GM12878 (cell line): ENCODE measurements around the gene CEP76. TPM values are rescaled to one million over a fixed set of nuclear protein-coding genes. Genes with fewer than 3 reads are reported as not detected.
A peak's percentile ranks its signal among the peaks of the same experiment; 100 is the strongest.

Source experiments
- ATAC-seq: fragments of 200-7000 bp; cut with Tn5 transposase; 3 replicates; pipeline ENCODE4 v1.9.1; 2020; ENCODE audit warnings: mild to moderate bottlenecking, moderate library complexity
- BruUV-seq: library from RNA; stranded (reverse); fragments of 400-500 nt; replicated peaks from 2 replicates; lab custom pipeline; 2021; lab: Mats Ljungman, UMichigan
- CTCF ChIA-PET: fragments of 300-600 bp; sonication (Branson Sonifier 250); formaldehyde crosslinking; extraction: SDS; loops from one replicate; lab custom pipeline; 2021; ENCODE audit warnings: inconsistent platforms; lab: Yijun Ruan, JAX
- POLR2A ChIA-PET: fragments of 350-600 bp; formaldehyde crosslinking; extraction: SDS; loops from one replicate; lab custom pipeline; 2021; ENCODE audit warnings: inconsistent platforms; lab: Charles Lee
- RAD21 ChIA-PET: fragments of 300-600 bp; sonication (Branson Sonifier 250); formaldehyde crosslinking; loops from one replicate; lab custom pipeline; 2023; ENCODE audit warnings: antibody characterized with exemption; ENCODE audit not compliant: unreplicated experiment; lab: Charles Lee
- SMC1A ChIA-PET: fragments of 300-600 bp; sonication (Branson Sonifier 250); formaldehyde crosslinking; loops from one replicate; lab custom pipeline; 2023; ENCODE audit not compliant: unreplicated experiment, uncharacterized antibody; lab: Charles Lee
- DNase-seq: peaks from one replicate; pipeline ENCODE4 v3.0.0-alpha.2; 2011; ENCODE audit warnings: low read depth, low spot score
- FAIRE-seq: peaks from 3 replicates; lab custom pipeline; 2011; peaks lifted over from hg19 to GRCh38; lab: Jason Lieb, UNC
- H2AFZ ChIP-seq: 2 replicates; pipeline ENCODE4 v1.6.0; 2011; ENCODE audit warnings: low read depth, low read length, control low read depth; ENCODE audit not compliant: control insufficient read depth
- H3K27ac ChIP-seq: 2 replicates; pipeline ENCODE4 v1.5.1; 2011; ENCODE audit warnings: control low read depth; ENCODE audit not compliant: control insufficient read depth, insufficient read depth
- H3K27me3 ChIP-seq, 2 experiments: replicated peaks in 1 of 2; 2 replicates each; pipeline versions ENCODE4 v1.6.0 to v1.6.1; 2011; ENCODE audit warnings: low read length in 1 of 2; ENCODE audit not compliant: control insufficient read depth in 2 of 2, insufficient read depth in 2 of 2
- H3K36me3 ChIP-seq, 2 experiments: 2 replicates each; pipeline ENCODE4 v1.5.1; 2011; ENCODE audit warnings: low read length in 1 of 2; ENCODE audit not compliant: control insufficient read depth in 2 of 2, insufficient read depth in 2 of 2
- H3K4me1 ChIP-seq: 2 replicates; pipeline ENCODE4 v1.6.1; 2011; ENCODE audit warnings: mild to moderate bottlenecking, low read length, moderate library complexity, mixed read lengths; ENCODE audit not compliant: control insufficient read depth, insufficient read depth
- H3K4me2 ChIP-seq: 2 replicates; pipeline ENCODE4 v1.6.0; 2011; ENCODE audit warnings: control low read depth; ENCODE audit not compliant: control insufficient read depth, insufficient read depth
- H3K4me3 ChIP-seq: fragments of 200-600 bp; sonication (generic); 2 replicates; pipeline ENCODE4 v1.5.1; 2016
- H3K79me2 ChIP-seq: 2 replicates; pipeline ENCODE4 v1.6.0; 2011; ENCODE audit warnings: low read length; ENCODE audit not compliant: control insufficient read depth, insufficient read depth
- H3K9ac ChIP-seq: 2 replicates; pipeline ENCODE4 v1.8.0; 2011; ENCODE audit warnings: low read length, control low read depth, mixed read lengths; ENCODE audit not compliant: control insufficient read depth, insufficient read depth
- H3K9me3 ChIP-seq: replicated peaks from 3 replicates; pipeline ENCODE4 v1.5.1; 2011; ENCODE audit warnings: mild to moderate bottlenecking, low read length; ENCODE audit not compliant: control insufficient read depth, insufficient read depth
- H4K20me1 ChIP-seq: 2 replicates; pipeline ENCODE4 v1.6.0; 2011; ENCODE audit not compliant: control insufficient read depth, insufficient read depth
- EGR1 ChIP-seq, 2 experiments: IDR thresholded peaks; 1 replicate in 1 of 2; 2 replicates in 1 of 2; pipeline ENCODE4 v1.6.1; 2011 to 2012; ENCODE audit warnings: low read depth in 2 of 2, low read length in 2 of 2, borderline replicate concordance in 1 of 2, mild to moderate bottlenecking in 1 of 2, moderate library complexity in 1 of 2
- FOXM1 ChIP-seq: IDR thresholded peaks from 2 replicates; pipeline ENCODE4 v1.6.1; 2012; ENCODE audit warnings: low read depth, mild to moderate bottlenecking, inconsistent platforms, low read length, moderate library complexity
- HDAC2 ChIP-seq: fragments of 200-600 bp; sonication (generic); IDR thresholded peaks from 2 replicates; pipeline ENCODE4 v1.6.1; 2017
- LARP7 ChIP-seq: fragments of 450-650 bp; IDR thresholded peaks from 2 replicates; pipeline ENCODE4 v1.6.1; 2017; ENCODE audit warnings: mild to moderate bottlenecking
- NFYB ChIP-seq: IDR thresholded peaks from 2 replicates; pipeline ENCODE4 v1.6.1; 2011; ENCODE audit warnings: low read depth, mild to moderate bottlenecking, low read length, improper control_type of control experiment, moderate library complexity; ENCODE audit not compliant: insufficient read depth
- NR2C1 ChIP-seq: fragments of 450-650 bp; IDR thresholded peaks from 2 replicates; pipeline ENCODE4 v1.6.1; 2017; ENCODE audit warnings: antibody characterized with exemption, mild to moderate bottlenecking, moderate library complexity
- NR2F1 ChIP-seq: fragments of 450-650 bp; conservative IDR thresholded peaks from 2 replicates; pipeline ENCODE4 v1.6.1; 2017; ENCODE audit warnings: mild to moderate bottlenecking
- POLR2AphosphoS5 ChIP-seq: IDR thresholded peaks from 2 replicates; pipeline ENCODE4 v1.6.1; 2011; ENCODE audit warnings: mild to moderate bottlenecking, low read length, inconsistent platforms
- RCOR1 ChIP-seq: conservative IDR thresholded peaks from 2 replicates; pipeline ENCODE4 v1.6.1; 2012; ENCODE audit warnings: low read depth, low read length, improper control_type of control experiment
- SMC3 ChIP-seq: IDR thresholded peaks from 2 replicates; pipeline ENCODE4 v1.6.1; 2011; ENCODE audit warnings: low read length, improper control_type of control experiment, borderline replicate concordance
- SREBF1 ChIP-seq: IDR thresholded peaks from 2 replicates; pipeline ENCODE4 v1.6.1; 2012; ENCODE audit warnings: mild to moderate bottlenecking, low read length
- TAF1 ChIP-seq: IDR thresholded peaks from 2 replicates; pipeline ENCODE4 v1.6.1; 2011; ENCODE audit warnings: mild to moderate bottlenecking, low read depth, low read length, borderline replicate concordance
- ZNF622 ChIP-seq: fragments of 450-650 bp; IDR thresholded peaks from 2 replicates; pipeline ENCODE4 v1.6.1; 2017; ENCODE audit warnings: mild to moderate bottlenecking, inconsistent platforms
- WGBS: methylation state at CpG from one replicate; pipeline ENCODE4 v1.1.6; 2016; ENCODE audit warnings: low lambda C conversion rate; ENCODE audit not compliant: insufficient replicate concordance, insufficient coverage; ENCODE audit errors: missing lambda C conversion rate; 5-methylcytosine and 5-hydroxymethylcytosine counted together
- in situ Hi-C: fragments of 300-500 bp; cut with MboI; formaldehyde crosslinking; loops from 9 replicates; pipeline ENCODE4 v1.14.3; 2018; ENCODE audit warnings: mixed read lengths
- intact Hi-C: fragments of 100-400 bp; cut with micrococcal nuclease; formaldehyde crosslinking; loops from one replicate; pipeline ENCODE4 v1.14.2; 2022; ENCODE audit not compliant: unreplicated experiment
- polyA plus RNA-seq, 11 experiments: library from polyadenylated mRNA; depleted of rRNA in 4 of 11; unstranded in 6 of 11; stranded (reverse) in 5 of 11; fragments of >200 nt; fragmentation: Nextera tagmentation in 4 of 11; fragmentation: Illumina TruSeq in 1 of 11; extraction: Ambion mirVana in 4 of 11; extraction: Trizol in 1 of 11; gene quantifications; 1 replicate in 1 of 11; 2 replicates in 10 of 11; pipeline versions ENCODE4 v1.2.1 to v1.2.3, GENCODE V29; 2011 to 2016; ENCODE audit warnings: inconsistent platforms in 2 of 11, missing spikeins in 2 of 11, low read depth in 1 of 11
- total RNA-seq, 4 experiments: library from RNA; depleted of rRNA in 3 of 4; stranded (reverse); fragments of >200 nt in 3 of 4; fragmentation: Illumina TruSeq in 1 of 4; extraction: Trizol in 1 of 4; gene quantifications; 2 replicates each; pipeline versions ENCODE4 v1.2.1 to v1.2.3, GENCODE V29; 2013 to 2021
- TF ChIP-seq, protein P1 (sequence below): IDR thresholded peaks from 2 replicates; pipeline ENCODE4 v1.6.1; 2011; ENCODE audit warnings: low read depth, low read length, improper control_type of control experiment, borderline replicate concordance
- TF ChIP-seq, protein P2 (sequence below): IDR thresholded peaks from 2 replicates; pipeline ENCODE4 v1.6.1; 2011; ENCODE audit warnings: borderline replicate concordance, low read depth, mild to moderate bottlenecking, moderate library complexity, low read length; ENCODE audit not compliant: insufficient read depth, poor library complexity, severe bottlenecking
- TF ChIP-seq, protein P3 (sequence below): fragments of 450-650 bp; IDR thresholded peaks from 2 replicates; pipeline ENCODE4 v1.6.1; 2017; ENCODE audit warnings: mild to moderate bottlenecking
- TF ChIP-seq, protein P4 (sequence below): IDR thresholded peaks from 2 replicates; pipeline ENCODE4 v1.6.1; 2011; ENCODE audit warnings: low read depth, mild to moderate bottlenecking, low read length, moderate library complexity, borderline replicate concordance; ENCODE audit errors: extremely low read depth

The CEP76 gene
- total and polyA plus RNA-seq, 10 of the 15 experiments (the other 5 are each of a cell fraction or from before 2014, with no cell fraction given) = 3.9 to 14.9 (median 13.2) TPM

DNA sequence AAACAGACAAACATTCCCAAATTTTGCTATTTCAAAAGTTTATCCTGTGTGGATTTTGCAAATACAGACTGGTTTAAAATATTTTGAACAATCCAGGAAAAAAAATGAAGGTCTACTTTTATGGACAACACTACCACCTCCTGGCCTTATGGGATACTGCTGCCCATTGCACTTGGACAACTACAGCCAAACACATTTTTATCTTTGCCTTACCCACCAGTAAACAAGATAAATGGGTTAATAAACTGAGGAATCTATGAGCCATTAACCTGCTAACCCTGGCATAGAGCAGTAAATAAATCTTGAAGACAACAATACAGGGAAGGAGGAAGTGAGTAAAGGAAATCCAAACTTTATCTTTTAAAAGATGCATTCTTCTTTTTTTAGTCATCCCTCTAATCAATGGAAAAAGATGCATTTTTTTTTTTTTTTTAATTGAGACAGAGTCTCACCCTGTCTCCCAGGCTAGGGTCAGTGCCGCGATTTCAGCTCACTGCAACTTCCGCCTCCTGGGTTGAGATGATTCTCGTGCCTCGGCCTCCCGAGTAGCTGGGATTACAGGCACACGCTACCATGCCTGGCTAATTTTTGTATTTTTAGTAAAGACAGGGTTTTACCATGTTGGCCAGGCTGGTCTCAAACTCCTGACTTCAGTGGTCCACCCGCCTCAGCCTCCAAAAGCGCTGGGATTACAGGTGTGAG lies 42.5 kb downstream of the CEP76 start (continued):
- no peak for TF ChIP-seq SREBF1
- peak; percentile 90 for TF ChIP-seq SMC3
- TF ChIP-seq FOXM1 = no peak
- no peak for TF ChIP-seq ZNF622

DNA sequence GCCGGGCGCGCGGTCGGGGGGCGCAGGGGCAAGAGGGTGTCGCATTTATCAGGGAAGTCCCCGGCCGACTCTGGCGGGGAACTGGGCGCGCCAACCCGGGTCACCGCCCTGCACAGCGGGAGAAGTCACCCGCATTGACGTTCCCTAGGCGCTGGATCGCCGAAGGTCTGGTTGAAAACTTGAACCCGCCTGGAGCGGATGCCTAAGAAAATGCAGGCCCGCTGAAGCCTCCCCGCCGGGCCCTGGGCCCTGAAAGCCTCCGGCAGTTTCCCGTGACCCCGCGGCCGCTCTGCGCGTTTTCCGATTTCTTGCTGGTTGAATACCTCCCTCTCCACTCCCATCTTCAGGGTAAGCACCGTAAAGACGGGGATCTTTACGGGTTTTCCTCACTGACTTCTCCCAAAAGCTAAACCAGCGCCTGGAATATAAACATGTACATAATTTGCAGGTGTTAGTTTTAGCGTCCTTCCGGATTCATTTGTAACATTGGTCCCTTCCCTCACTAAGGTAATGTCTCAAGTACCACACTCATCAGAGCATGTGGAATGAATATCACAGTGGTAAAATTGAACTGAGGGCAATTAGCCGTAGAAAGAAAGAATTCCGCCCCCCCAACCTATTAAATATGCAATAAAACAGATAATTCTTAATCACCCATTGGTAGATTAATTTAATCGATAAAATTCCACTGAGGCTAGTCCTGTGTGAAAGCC lies 43.9 kb downstream of the CEP76 start:
- Histone ChIP-seq H3K4me3 (peak overlapping the region; percentile 73), H3K36me3 (no peaks in the 10 kb centered on the region), H2AFZ (no peak overlapping the region), H4K20me1 (no peaks in the 10 kb centered on the region), H3K4me1 (no peaks in the 10 kb centered on the region), H3K27ac (no peak overlapping the region), H3K9ac (no peak overlapping the region), H3K9me3 (no peaks in the 10 kb centered on the region), H3K27me3 (peaks cover 0 to 2% of the 10 kb centered on the region in 2 experiments; a peak in 2 of 4 replicates), H3K79me2 (no peaks in the 10 kb centered on the region), H3K4me2 (peak overlapping the region; percentile 28)
- POLR2A ChIA-PET = no interaction called here
- RAD21 ChIA-PET = interaction anchor here (1.4 kb wide), 2 partner anchors 265 to 266 kb away, joined by 3 to 5 read pairs; no protein-coding TSS in a partner anchor
- SMC1A ChIA-PET = interaction anchor here (1.1 kb wide), 1 partner anchor 265 kb away, joined by 3 read pairs; no protein-coding TSS in a partner anchor
- intact Hi-C loops (loop anchor here (5.0 kb wide), 1 partner anchor 116 kb away; no protein-coding TSS in a partner anchor), in situ Hi-C loops (no loop called here)
- 7% methylated on average over 36 of the region's 42 CpGs for WGBS
- FAIRE-seq = no peak
- DNase-seq = no peak
- no peak; the same call in 1 of the 3 replicates for ATAC-seq
- no TSS peak for BruUV-seq
- CTCF ChIA-PET = interaction anchor here (0.6 to 9.6 kb wide), 5 partner anchors 18 to 266 kb away, joined by 3 to 71 read pairs (median 3); no protein-coding TSS in a partner anchor
- TF ChIP-seq, protein P1, sequence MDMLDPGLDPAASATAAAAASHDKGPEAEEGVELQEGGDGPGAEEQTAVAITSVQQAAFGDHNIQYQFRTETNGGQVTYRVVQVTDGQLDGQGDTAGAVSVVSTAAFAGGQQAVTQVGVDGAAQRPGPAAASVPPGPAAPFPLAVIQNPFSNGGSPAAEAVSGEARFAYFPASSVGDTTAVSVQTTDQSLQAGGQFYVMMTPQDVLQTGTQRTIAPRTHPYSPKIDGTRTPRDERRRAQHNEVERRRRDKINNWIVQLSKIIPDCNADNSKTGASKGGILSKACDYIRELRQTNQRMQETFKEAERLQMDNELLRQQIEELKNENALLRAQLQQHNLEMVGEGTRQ = no peak
- TF ChIP-seq HDAC2 (no peak), POLR2AphosphoS5 (no peak), EGR1 (IDR thresholded peaks at IDR 0.05; ENCODE audit: borderline replicate concordance in 1 of 2, low read depth in 2 of 2, low read length in 2 of 2) (no peak), NR2C1 (no peak), RCOR1 (no peak), NFYB (no peak), LARP7 (no peak), NR2F1 (no peak), TAF1 (no peak)
- TF ChIP-seq, protein P2, sequence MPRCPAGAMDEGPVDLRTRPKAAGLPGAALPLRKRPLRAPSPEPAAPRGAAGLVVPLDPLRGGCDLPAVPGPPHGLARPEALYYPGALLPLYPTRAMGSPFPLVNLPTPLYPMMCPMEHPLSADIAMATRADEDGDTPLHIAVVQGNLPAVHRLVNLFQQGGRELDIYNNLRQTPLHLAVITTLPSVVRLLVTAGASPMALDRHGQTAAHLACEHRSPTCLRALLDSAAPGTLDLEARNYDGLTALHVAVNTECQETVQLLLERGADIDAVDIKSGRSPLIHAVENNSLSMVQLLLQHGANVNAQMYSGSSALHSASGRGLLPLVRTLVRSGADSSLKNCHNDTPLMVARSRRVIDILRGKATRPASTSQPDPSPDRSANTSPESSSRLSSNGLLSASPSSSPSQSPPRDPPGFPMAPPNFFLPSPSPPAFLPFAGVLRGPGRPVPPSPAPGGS = no peak
- TF ChIP-seq, protein P3, sequence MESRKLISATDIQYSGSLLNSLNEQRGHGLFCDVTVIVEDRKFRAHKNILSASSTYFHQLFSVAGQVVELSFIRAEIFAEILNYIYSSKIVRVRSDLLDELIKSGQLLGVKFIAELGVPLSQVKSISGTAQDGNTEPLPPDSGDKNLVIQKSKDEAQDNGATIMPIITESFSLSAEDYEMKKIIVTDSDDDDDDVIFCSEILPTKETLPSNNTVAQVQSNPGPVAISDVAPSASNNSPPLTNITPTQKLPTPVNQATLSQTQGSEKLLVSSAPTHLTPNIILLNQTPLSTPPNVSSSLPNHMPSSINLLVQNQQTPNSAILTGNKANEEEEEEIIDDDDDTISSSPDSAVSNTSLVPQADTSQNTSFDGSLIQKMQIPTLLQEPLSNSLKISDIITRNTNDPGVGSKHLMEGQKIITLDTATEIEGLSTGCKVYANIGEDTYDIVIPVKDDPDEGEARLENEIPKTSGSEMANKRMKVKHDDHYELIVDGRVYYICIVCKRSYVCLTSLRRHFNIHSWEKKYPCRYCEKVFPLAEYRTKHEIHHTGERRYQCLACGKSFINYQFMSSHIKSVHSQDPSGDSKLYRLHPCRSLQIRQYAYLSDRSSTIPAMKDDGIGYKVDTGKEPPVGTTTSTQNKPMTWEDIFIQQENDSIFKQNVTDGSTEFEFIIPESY = no peak
- TF ChIP-seq, protein P4, sequence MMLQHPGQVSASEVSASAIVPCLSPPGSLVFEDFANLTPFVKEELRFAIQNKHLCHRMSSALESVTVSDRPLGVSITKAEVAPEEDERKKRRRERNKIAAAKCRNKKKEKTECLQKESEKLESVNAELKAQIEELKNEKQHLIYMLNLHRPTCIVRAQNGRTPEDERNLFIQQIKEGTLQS = no peak
